Ishikawa (cell line): ENCODE measurements around the gene MRPS11.
A peak's percentile ranks its signal among the peaks of the same experiment; 100 is the strongest.

Experiments used
- CEBPB ChIP-seq: IDR thresholded peaks from 2 replicates; pipeline ENCODE4 v1.6.1; 2012
- CREB1 ChIP-seq: IDR thresholded peaks from 2 replicates; pipeline ENCODE4 v1.6.1; 2012; ENCODE audit warnings: low read depth
- EP300 ChIP-seq: IDR thresholded peaks from 2 replicates; pipeline ENCODE4 v1.6.1; 2012; ENCODE audit warnings: borderline replicate concordance
- RAD21 ChIP-seq: IDR thresholded peaks from 2 replicates; pipeline ENCODE4 v1.6.1; 2012; ENCODE audit warnings: low read depth
- REST ChIP-seq: IDR thresholded peaks from 2 replicates; pipeline ENCODE4 v1.6.1; 2012; ENCODE audit warnings: low read depth, mild to moderate bottlenecking
- TAF1 ChIP-seq: IDR thresholded peaks from 2 replicates; pipeline ENCODE4 v1.6.1; 2012; ENCODE audit warnings: low read depth, mild to moderate bottlenecking
- TCF12 ChIP-seq: IDR thresholded peaks from 2 replicates; pipeline ENCODE4 v1.6.1; 2012; ENCODE audit warnings: low read depth
- YY1 ChIP-seq: IDR thresholded peaks from 2 replicates; pipeline ENCODE4 v1.6.1; 2012; ENCODE audit warnings: low read depth
- ZBTB7A ChIP-seq: IDR thresholded peaks from 2 replicates; pipeline ENCODE4 v1.6.1; 2012; ENCODE audit warnings: low read depth
- TF ChIP-seq, protein P1 (sequence below): IDR thresholded peaks from 2 replicates; pipeline ENCODE4 v1.6.1; 2012
- TF ChIP-seq, protein P2 (sequence below): IDR thresholded peaks from 2 replicates; pipeline ENCODE4 v1.6.1; 2012

GRCh38 chr15:88467073-88467934 is at the start of gene MRPS11, which contains the start of gene MRPL46:
- TF ChIP-seq, protein P1, sequence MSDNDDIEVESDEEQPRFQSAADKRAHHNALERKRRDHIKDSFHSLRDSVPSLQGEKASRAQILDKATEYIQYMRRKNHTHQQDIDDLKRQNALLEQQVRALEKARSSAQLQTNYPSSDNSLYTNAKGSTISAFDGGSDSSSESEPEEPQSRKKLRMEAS: peak; percentile 74
- TF ChIP-seq YY1: peak; percentile 99
- peak; percentile 61 for TF ChIP-seq CREB1
- TF ChIP-seq TAF1: peak; percentile 96
- TF ChIP-seq, protein P2, sequence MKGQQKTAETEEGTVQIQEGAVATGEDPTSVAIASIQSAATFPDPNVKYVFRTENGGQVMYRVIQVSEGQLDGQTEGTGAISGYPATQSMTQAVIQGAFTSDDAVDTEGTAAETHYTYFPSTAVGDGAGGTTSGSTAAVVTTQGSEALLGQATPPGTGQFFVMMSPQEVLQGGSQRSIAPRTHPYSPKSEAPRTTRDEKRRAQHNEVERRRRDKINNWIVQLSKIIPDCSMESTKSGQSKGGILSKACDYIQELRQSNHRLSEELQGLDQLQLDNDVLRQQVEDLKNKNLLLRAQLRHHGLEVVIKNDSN: no peak
- peak; percentile 45; the same call in 1 of the 2 replicates for TF ChIP-seq TCF12
- no peak for TF ChIP-seq RAD21
- TF ChIP-seq EP300: peak; percentile 63; the same call in 1 of the 2 replicates
- no peak for TF ChIP-seq CEBPB
- no peak for TF ChIP-seq REST
- no peak for TF ChIP-seq ZBTB7A
